Aorta (tissue), 5 donors: ENCODE results near the gene PDZD8. TPM values are rescaled to one million over a fixed set of nuclear protein-coding genes. Genes with fewer than 3 reads are reported as not detected.

ENCODE experiments used
- ATAC-seq: fragments of 200-7000 bp; cut with Tn5 transposase; one replicate; pipeline ENCODE4 v1.9.1; 2022; ENCODE audit warnings: moderate library complexity; ENCODE audit not compliant: low FRiP score
- DNase-seq, 2 donors: peaks; one replicate each; pipeline ENCODE4 v3.0.0-alpha.2; 2020
- H3K27ac ChIP-seq, 2 donors: one replicate each; pipeline ENCODE4 v1.5.1; 2013; ENCODE audit warnings: low read length in 2 of 2, mild to moderate bottlenecking in 2 of 2, moderate library complexity in 2 of 2, control low read depth in 1 of 2, inconsistent platforms in 1 of 2, low read depth in 1 of 2
- H3K27me3 ChIP-seq, 2 donors: one replicate each; pipeline ENCODE4 v1.6.1; 2013; ENCODE audit warnings: control low read depth in 1 of 2, low read length in 1 of 2, mild to moderate bottlenecking in 1 of 2, moderate library complexity in 1 of 2; ENCODE audit not compliant: insufficient read depth in 2 of 2, control insufficient read depth in 1 of 2
- H3K36me3 ChIP-seq, 2 donors: one replicate each; pipeline ENCODE4 v1.6.1; 2013; ENCODE audit warnings: control low read depth in 1 of 2, low read length in 1 of 2, mild to moderate bottlenecking in 1 of 2; ENCODE audit not compliant: insufficient read depth in 2 of 2, control insufficient read depth in 1 of 2
- H3K4me1 ChIP-seq, 2 donors: one replicate each; pipeline ENCODE4 v1.6.1; 2013; ENCODE audit warnings: low read length in 2 of 2, control low read depth in 1 of 2, mild to moderate bottlenecking in 1 of 2, moderate library complexity in 1 of 2; ENCODE audit not compliant: insufficient read depth in 2 of 2, control insufficient read depth in 1 of 2
- H3K4me3 ChIP-seq, 2 donors: one replicate each; pipeline ENCODE4 v1.5.1; 2013; ENCODE audit warnings: low read length in 2 of 2, control low read depth in 1 of 2, mild to moderate bottlenecking in 1 of 2
- H3K9me3 ChIP-seq: one replicate; pipeline ENCODE4 v1.6.1; 2013; ENCODE audit warnings: mild to moderate bottlenecking, low read length; ENCODE audit not compliant: control insufficient read depth
- WGBS, 2 donors: extraction: QIAGEN DNeasy Blood & Tissue Kit; methylation state at CpG; one replicate each; pipeline ENCODE4 v1.1.7; 2013; 5-methylcytosine and 5-hydroxymethylcytosine counted together
- intact Hi-C, 2 donors: fragments of 100-400 bp; cut with DNase I; formaldehyde crosslinking; loops; one replicate each; pipeline versions ENCODE4 v1.14.2 to v1.15.0; 2022
- polyA plus RNA-seq, 2 donors: library from polyadenylated mRNA; stranded (reverse); fragments of 200-250 nt; gene quantifications; one replicate each; pipeline ENCODE4 v1.2.3, GENCODE V29; 2013
- total RNA-seq, 2 donors: library from RNA; stranded (reverse); fragmentation: NEBNext Ultra II Directional; extraction: Animal tissue kit (Norgen Biotek cat#: 25700); gene quantifications; one replicate each; pipeline ENCODE4 v1.2.1, GENCODE V29; 2021
- donor health status: healthy with polysubstance abuse.
- donor health status: Bipolar disorder and iron deficiency.
- donor health status: DM: no; HTN: no; CAD: no.
- donor health status: DM: no; HTN: no; CAD: no.
- donor health status: DM: yes; HTN: yes; CAD: no.

The PDZD8 gene
- total and polyA plus RNA-seq, 4 donors = 4.5 to 36.0 (median 20.4) TPM

- no peaks in the 10 kb centered on the region for H3K4me1 ChIP-seq
- peaks cover 8% of the 10 kb centered on the region for H3K9me3 ChIP-seq
- ATAC-seq = no peak
- H3K36me3 ChIP-seq = no peaks in the 10 kb centered on the region
- 56 to 61% methylated on average over 3 of the region's 3 CpGs for WGBS, 2 donors
- no peak overlapping the region for H3K27ac ChIP-seq
- H3K27me3 ChIP-seq = peaks cover 0 to 3% of the 10 kb centered on the region in 2 donors
- intact Hi-C loops = no loop called here
- H3K4me3 ChIP-seq = no peak overlapping the region
- DNase-seq = no peak
Measured at GRCh38 chr10:117417196-117417595, 42.0 kb upstream of the PDZD8 start.

GRCh38 chr10:117413928-117414618 is 38.8 kb upstream of the PDZD8 start:
- intact Hi-C loops = no loop called here
- no peaks in the 10 kb centered on the region for H3K4me1 ChIP-seq
- no peak for DNase-seq
- no peak overlapping the region for H3K4me3 ChIP-seq
- WGBS, 2 donors = 3 to 8% methylated on average over 1 of the region's 1 CpG
- no peak for ATAC-seq
- H3K9me3 ChIP-seq = peaks cover 2% of the 10 kb centered on the region
- no peaks in the 10 kb centered on the region for H3K27me3 ChIP-seq
- H3K36me3 ChIP-seq = no peaks in the 10 kb centered on the region
- no peak overlapping the region for H3K27ac ChIP-seq

GRCh38 chr10:117412469-117413010 is 37.3 kb upstream of the PDZD8 start:
- no peak overlapping the region for H3K27ac ChIP-seq
- intact Hi-C loops = no loop called here
- H3K9me3 ChIP-seq = peaks cover 2% of the 10 kb centered on the region
- no peak for ATAC-seq
- no peak for DNase-seq
- H3K4me3 ChIP-seq = no peak overlapping the region
- no peaks in the 10 kb centered on the region for H3K36me3 ChIP-seq
- WGBS, 2 donors = 76 to 80% methylated on average over 5 of the region's 5 CpGs
- H3K4me1 ChIP-seq = no peaks in the 10 kb centered on the region
- no peaks in the 10 kb centered on the region for H3K27me3 ChIP-seq

- WGBS, 2 donors = 66 to 71% methylated on average over 8 of the region's 8 CpGs
- H3K4me1 ChIP-seq = no peaks in the 10 kb centered on the region
- intact Hi-C loops = no loop called here
Measured at GRCh38 chr10:117411479-117412399, 36.5 kb upstream of the PDZD8 start.

GRCh38 chr10:117410557-117410956 is 35.3 kb upstream of the PDZD8 start:
- no peak for DNase-seq
- Histone ChIP-seq H3K9me3 (peaks cover 2% of the 10 kb centered on the region), H3K4me3 (no peak overlapping the region), H3K4me1 (no peaks in the 10 kb centered on the region), H3K36me3 (no peaks in the 10 kb centered on the region), H3K27ac (no peak overlapping the region), H3K27me3 (no peaks in the 10 kb centered on the region)
- 85% methylated on average over 4 of the region's 4 CpGs for WGBS, 2 donors
- ATAC-seq = no peak
- intact Hi-C loops = no loop called here

More at GRCh38 chr10:117411479-117412399, 36.5 kb upstream of the PDZD8 start:
- Histone ChIP-seq H3K36me3 (no peaks in the 10 kb centered on the region), H3K27ac (no peak overlapping the region), H3K9me3 (peaks cover 2% of the 10 kb centered on the region), H3K4me3 (no peak overlapping the region), H3K27me3 (no peaks in the 10 kb centered on the region)
- ATAC-seq (no peak), DNase-seq (no peak)

- H3K27me3 ChIP-seq = no peaks in the 10 kb centered on the region
Measured at GRCh38 chr10:117409549-117410305, 34.5 kb upstream of the PDZD8 start.

GRCh38 chr10:117408436-117409384 is 33.5 kb upstream of the PDZD8 start:
- Histone ChIP-seq H3K4me3 (no peak overlapping the region), H3K27me3 (no peaks in the 10 kb centered on the region), H3K27ac (no peak overlapping the region), H3K4me1 (no peaks in the 10 kb centered on the region), H3K36me3 (no peaks in the 10 kb centered on the region), H3K9me3 (peaks cover 2% of the 10 kb centered on the region)
- WGBS, 2 donors = 70 to 72% methylated on average over 5 of the region's 5 CpGs
- intact Hi-C loops = no loop called here
- no peak for DNase-seq
- ATAC-seq = no peak

More at GRCh38 chr10:117409549-117410305, 34.5 kb upstream of the PDZD8 start:
- Histone ChIP-seq H3K9me3 (peaks cover 2% of the 10 kb centered on the region), H3K36me3 (no peaks in the 10 kb centered on the region), H3K27ac (no peak overlapping the region), H3K4me1 (no peaks in the 10 kb centered on the region), H3K4me3 (no peak overlapping the region)
- intact Hi-C loops = no loop called here
- no peak for DNase-seq
- no peak for ATAC-seq
- WGBS, 2 donors = 70% methylated on average over 5 of the region's 5 CpGs
